Cardiac fibroblast (primary cell): ENCODE measurements around the gene FSIP1.

Experiments used
- DNase-seq, 2 donors: peaks; one replicate each; pipeline versions ENCODE4 v3.0.0 to v3.0.0-alpha.2; 2010; ENCODE audit warnings: low read depth in 2 of 2
- H3K4me3 ChIP-seq, 2 donors: replicated peaks in 1 of 2; 1 replicate in 1 of 2; 2 replicates in 1 of 2; pipeline ENCODE4 v1.5.1; 2011; ENCODE audit warnings: low read depth in 2 of 2, low read length in 2 of 2, mild to moderate bottlenecking in 2 of 2, moderate library complexity in 1 of 2
- TF ChIP-seq, protein P1 (sequence below): IDR thresholded peaks from one replicate; pipeline ENCODE4 v1.5.1; 2011; ENCODE audit warnings: low read depth, mild to moderate bottlenecking, low read length, inconsistent platforms

The FSIP1 gene

DNA sequence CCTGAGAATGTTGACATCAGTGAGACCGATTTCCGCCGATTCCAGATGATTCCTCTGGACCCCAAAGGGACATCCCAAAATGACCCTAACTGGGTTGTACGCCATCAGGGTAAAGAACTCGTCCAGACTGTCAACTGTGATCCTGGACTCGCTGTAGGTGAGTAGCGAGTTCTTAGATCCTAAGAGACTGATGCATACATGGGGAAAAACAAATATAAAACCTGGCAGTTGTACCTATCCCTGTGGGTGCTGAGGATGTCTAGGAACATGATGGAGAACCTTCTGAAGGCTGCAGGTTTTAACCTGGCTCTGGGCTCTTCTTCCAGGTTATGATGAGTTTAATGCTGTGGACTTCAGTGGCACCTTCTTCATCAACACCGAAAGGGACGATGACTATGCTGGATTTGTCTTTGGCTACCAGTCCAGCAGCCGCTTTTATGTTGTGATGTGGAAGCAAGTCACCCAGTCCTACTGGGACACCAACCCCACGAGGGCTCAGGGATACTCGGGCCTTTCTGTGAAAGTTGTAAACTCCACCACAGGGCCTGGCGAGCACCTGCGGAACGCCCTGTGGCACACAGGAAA, 189.5 kb downstream of the FSIP1 start:
- H3K4me3 ChIP-seq: no peak overlapping the region
- DNase-seq: peak; percentile 25 to 65
- TF ChIP-seq, protein P1, sequence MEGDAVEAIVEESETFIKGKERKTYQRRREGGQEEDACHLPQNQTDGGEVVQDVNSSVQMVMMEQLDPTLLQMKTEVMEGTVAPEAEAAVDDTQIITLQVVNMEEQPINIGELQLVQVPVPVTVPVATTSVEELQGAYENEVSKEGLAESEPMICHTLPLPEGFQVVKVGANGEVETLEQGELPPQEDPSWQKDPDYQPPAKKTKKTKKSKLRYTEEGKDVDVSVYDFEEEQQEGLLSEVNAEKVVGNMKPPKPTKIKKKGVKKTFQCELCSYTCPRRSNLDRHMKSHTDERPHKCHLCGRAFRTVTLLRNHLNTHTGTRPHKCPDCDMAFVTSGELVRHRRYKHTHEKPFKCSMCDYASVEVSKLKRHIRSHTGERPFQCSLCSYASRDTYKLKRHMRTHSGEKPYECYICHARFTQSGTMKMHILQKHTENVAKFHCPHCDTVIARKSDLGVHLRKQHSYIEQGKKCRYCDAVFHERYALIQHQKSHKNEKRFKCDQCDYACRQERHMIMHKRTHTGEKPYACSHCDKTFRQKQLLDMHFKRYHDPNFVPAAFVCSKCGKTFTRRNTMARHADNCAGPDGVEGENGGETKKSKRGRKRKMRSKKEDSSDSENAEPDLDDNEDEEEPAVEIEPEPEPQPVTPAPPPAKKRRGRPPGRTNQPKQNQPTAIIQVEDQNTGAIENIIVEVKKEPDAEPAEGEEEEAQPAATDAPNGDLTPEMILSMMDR: no peak

GRCh38 chr15:39592500-39592899, 190.1 kb downstream of the FSIP1 start:
- H3K4me3 ChIP-seq: no peak overlapping the region
- peak; percentile 40 to 72 for DNase-seq
- TF ChIP-seq, protein P1: no peak

DNA sequence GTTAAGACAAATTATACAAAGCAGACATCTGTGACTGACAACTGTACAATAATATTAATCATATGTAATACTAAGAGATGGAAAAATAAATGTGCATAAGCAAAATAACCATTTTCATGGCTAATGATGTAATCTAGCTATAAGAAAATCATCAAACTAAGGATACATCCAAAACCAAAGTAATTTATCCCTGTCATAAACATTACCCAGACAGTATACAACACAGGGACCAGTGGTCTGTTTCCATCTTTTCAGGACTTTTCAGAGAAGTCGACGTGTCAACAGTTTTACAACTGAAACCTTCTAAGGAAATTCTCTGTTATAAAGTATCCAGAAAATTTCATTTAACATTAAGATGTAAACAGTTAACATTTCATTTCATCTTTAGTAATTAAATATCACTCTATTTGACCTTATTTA, 190.7 kb downstream of the FSIP1 start:
- H3K4me3 ChIP-seq: no peak overlapping the region
- TF ChIP-seq, protein P1: no peak
- DNase-seq: peak in 1 of 2 donors; percentile 62

GRCh38 chr15:39591141-39591895, 191.3 kb downstream of the FSIP1 start:
- DNase-seq: peak; percentile 24 to 67
- H3K4me3 ChIP-seq: no peak overlapping the region
- TF ChIP-seq, protein P1: no peak

GRCh38 chr15:39589815-39590644, 192.6 kb downstream of the FSIP1 start:
- peak; percentile 25 to 70 for DNase-seq
- TF ChIP-seq, protein P1: no peak
- H3K4me3 ChIP-seq: no peak overlapping the region

GRCh38 chr15:39589193-39589814, 193.3 kb downstream of the FSIP1 start:
- H3K4me3 ChIP-seq: no peak overlapping the region
- DNase-seq: peak in 1 of 2 donors; percentile 22
- TF ChIP-seq, protein P1: no peak
